GM21367 (cell line): ENCODE measurements around the gene TNIP3.

Source experiments
- ATAC-seq: cut with Tn5 transposase; IDR thresholded peaks from one replicate; pipeline ENCODE4 v1.9.1; 2021; ENCODE audit not compliant: unreplicated experiment

Gene TNIP3

DNA sequence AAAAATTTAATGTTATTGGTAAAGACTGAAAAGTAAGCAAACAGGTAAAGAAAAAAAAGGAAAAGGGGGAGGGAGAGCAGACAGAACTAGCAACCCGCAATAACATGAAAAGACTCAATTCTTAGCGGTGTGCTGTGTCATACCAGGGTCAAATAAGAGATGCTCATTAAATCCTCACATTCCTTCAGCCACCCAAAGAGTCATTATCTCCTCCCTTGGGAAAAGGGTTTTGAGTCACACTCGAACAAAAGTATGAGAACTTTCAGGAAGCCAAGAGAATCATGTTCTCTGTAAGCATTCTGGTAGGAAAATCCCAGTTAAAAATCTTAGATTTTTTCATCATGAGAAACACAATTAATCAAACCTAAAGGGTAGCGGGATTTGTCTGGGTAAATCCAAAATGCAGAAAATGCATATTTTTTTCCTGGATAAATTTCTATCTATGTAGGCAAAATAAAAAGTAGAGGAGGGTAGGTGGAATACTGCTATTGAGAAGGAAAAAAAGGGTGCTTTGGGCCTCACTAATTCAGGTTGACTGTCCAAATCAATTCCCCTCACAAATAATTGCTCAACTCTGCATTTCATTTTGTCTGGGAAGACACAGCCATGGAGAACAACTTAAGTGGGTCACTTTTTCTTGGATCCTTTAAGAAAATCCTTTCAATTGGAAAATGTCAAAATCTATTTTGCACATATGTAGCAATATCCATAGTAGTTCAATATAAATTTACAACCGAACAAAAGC, 23.2 kb downstream of the TNIP3 start:
- ATAC-seq = no peak

DNA sequence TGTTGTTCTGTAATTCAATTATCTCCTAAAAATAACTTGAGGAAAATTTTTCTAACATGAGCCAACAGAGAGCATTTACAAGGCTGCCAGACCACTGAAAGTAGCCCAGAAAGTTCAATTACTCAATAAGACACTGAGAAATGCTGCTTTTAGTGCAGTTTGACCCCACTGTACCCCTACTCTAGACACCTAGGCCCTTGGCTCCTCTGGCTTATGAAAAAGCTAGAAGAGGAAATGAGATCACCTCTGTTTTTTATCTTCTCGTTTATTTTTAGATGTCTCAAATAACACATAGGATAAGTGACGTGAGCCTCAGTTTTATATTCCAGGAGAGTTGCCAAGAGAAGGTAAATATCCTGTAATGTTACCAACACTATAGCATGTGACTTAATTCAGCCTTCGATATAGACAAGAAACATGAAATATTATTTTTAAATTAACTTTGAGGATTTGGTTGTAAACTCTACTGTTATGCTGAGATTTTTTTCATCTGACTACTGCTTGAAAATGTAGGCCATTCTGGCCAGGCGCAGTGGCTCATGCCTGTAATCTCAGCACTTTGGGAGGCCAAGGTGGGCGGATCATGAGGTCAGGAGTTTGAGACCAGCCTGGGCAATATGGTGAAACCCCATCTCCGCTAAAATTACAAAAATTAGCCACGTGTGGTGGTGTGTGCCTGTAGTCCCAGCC, 24.4 kb downstream of the TNIP3 start:
- peak; percentile 73 for ATAC-seq

DNA sequence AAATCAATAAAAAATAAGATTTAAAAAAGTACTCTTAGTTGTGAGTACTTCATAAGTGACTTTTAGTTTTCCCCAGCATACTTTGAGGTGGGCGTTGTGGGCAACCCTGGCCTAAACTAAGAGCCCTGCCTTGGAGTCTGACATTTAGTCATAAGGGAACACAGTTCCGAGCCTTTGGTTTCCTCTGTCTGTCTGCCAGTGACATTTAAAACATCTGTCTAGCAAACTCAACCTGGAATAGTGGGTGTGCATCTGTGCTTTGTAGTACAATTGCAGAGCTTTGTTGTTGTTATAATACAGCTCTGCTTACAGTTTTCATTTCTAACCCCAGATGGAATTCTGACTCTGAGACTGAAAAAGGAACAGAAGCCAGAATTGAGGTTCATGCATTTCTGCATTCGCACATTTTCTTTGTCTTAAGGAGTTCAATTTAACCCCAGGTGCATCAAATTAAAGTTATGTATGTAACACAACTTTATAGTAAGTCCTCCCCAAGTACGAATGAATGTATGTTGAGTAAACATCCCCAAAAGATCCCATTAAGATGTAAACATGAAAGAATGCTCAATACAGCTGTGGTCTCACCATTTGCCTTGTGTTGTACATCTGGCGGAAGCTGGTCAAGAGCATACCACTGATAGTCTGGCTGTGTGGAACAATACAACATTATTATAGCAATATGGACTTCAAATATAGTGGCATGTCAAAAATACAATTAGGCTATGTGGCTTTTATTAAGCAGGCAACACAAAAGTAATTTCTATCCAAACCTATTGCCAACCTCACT, 25.9 kb downstream of the TNIP3 start:
- ATAC-seq = no peak

DNA sequence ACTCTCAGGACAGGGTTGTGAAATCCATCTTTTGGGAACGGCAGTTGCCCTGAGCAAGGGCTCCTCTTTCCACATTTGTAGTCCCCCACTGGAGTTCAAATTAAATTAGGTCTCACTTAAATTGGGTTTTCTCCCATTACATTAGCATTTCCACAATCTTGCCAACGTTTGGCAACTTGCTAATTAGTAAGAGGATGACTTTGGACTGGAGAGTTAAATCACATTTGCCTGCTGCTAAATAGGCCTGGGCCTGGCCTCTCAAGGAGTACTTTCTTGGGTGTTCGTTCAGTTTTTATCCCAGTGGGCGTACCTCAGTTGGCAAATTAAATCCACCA, 33.8 kb downstream of the TNIP3 start:
- no peak for ATAC-seq

DNA sequence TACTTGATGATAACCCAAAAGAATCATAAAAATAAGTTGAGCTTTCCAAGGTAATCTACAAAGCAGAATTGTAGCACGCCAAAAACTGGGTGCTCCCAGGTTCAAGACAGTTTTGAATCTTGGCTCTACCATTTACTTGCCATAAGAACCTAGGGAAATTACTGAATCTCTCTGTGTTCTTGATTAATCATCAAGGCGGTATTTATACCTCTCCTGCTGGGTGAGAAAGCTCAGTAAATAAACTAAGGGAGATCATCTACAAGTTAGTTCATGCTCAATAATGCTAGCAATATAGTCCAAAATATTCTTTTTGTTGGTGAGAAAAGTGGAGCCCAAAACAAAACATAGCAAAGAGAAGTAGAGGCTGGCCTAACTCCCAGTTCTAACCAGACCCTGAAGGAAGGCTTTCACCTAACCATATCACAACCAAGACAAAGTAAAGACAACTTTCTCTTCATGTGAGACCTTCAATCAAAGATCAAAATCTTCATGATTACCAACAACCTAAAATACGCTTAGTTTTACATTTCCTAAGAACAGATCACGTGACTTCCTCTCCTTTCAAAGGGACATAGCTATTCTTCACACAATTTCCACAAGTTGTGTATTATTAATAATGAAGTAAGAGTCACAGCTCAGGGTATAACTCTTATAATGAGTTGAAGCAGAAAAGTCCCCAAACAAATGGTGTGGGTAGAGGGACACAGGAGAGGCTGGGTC, 34.4 kb downstream of the TNIP3 start:
- ATAC-seq = no peak

DNA sequence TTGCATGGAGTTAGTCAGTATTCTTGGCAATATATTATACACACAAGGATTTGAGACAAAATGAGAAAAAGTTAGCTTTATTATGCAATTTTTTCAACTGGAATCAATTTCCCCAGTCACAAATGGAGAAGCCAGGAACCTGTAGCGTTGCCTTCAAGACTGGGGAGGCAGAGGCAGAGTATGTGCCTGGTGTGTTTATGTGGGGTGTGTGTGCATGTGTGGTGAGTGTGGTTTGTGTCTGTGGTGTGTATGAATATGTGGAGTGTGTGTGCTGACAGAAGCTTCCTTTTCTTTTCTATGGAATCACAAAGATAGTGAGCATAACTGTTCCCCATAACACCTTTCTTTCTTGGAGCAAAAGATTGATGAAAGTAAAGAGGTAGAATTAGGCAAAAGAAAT, 37.0 kb downstream of the TNIP3 start:
- ATAC-seq = no peak

DNA sequence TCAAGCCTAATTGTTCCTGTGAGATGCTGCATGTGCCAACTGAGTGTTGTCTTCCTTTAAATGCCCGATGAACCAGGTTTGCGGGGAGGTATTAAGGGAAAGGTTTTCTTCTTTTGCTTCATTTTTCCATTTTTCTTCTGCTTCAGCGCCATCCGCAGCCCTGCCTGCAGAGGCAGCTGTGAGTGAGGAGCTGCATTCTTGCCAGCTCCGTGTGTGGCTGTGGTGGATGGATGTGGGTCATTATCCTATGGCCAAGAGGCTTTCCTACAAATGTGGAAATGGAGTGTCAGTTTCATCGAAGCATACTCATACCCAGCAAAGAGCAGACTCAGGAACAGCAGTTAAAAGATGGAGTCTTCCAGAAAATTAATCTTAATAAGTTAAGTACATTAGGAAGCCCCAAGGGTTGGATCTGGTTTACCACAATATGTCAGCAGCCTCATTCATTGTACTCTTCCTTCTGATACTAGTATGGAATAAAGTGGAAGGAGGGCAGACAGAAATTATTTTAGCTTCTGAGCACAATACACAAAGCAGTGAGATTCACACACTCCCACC, 37.6 kb downstream of the TNIP3 start:
- no peak for ATAC-seq

DNA sequence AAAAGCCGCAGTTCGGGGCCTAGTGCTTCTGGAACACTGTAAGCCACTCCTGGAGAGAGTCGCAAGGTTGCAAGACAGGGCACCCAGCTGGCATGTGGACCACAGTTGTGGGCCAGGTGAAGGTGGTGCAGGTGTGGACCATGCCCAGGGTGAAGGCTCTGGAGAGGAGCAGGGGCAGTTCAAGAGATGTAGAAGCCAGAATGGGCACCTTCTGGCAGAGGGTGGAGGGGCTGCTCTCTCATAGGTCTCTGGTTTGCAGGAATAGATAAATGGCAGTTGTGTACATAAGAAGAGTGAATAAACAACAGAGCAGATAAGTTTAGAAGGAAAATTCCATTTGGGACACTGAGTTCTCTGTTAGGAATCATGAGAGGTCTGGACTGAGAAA, 38.6 kb downstream of the TNIP3 start:
- no peak for ATAC-seq

DNA sequence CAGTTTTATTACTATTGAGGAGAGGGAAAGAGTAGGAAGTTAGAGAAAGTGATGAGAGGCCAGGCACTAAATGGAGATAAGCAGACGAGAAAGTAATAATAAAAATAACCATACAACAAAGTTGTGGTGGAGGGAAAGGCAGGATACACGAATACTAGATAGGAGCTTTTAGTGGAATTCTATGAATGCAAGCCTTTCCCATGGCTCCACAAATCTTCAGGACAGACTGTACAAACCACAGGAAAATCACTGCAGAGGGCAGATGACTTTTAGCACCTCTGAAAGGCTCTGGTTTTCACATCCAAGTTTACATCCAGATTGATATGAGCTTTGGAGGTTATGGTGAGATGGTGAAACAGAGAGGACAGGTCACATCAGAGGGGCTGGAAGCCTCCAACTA, 41.5 kb downstream of the TNIP3 start:
- ATAC-seq = no peak

DNA sequence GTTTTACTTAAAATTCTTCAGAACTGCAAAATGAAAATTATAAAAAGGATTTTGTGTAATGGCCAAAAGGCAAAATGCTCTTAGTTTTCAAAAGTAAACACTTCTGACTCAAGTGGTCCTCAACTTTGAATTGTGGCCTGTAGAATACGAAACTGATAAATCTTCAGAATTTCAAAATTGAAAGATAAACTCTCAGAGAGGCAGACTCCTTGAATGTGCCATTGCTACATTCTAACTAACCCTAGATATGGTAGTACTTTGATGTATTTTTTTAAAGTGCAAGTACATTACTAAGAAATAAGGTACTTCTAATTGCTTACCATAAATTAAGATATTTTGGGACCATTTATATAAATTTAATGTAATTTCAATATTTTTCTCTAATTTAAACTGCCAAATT, 44.4 kb downstream of the TNIP3 start:
- no peak for ATAC-seq

DNA sequence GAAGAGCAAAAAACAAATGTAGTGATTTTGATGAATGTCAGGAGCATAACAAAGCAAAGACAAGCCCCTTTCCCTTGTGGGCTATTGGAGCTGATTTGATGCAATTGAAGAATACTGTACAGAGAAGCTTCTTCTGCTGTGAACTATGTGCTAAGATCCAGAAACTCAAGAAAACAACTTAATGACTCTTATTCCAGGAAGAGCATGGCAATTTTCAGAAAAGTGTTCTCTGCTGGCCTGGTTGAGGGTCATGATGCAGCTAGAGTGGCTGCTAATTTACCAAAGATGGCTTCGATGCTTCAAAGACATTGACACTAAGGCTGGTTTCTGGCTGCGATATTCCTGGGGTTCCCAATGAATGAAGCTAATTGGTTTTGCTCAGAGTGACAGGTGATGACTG, 45.8 kb downstream of the TNIP3 start:
- ATAC-seq = no peak

DNA sequence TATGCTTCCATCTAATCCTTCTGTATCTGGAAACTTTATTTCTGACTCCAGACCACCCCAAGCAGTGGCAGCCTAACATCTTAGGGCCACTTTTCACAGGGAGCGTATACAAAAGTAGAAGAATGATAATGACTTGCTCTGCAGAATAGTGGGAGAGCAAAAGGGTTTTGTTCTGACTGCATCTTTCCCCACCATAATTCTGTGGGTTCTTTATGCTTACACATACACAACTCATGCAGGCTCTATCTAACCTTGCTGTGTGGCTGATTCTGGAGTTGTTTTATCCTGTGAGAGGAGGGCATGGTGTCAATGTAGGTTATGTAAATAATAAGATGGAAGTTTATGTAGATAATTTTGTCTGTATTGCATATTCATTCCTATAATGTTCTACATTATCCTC, 49.4 kb downstream of the TNIP3 start:
- ATAC-seq = no peak

DNA sequence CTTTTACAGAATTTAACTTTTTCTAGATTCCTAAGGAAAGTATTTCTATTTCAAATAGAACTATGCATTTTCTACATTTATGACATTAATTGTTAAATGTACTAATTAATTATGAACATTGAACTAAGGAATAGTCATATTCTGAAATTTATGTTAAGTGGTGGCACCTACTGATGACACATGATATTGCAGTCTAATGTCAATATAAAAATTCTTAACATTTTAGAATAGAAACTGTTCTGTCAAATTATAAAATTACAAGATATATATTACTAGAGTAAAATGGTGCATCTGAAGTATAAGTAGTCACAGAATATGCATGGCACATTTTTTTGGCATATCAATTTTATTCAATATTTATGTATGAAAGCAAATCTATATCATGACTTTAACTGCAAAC, 51.6 kb downstream of the TNIP3 start:
- no peak for ATAC-seq

DNA sequence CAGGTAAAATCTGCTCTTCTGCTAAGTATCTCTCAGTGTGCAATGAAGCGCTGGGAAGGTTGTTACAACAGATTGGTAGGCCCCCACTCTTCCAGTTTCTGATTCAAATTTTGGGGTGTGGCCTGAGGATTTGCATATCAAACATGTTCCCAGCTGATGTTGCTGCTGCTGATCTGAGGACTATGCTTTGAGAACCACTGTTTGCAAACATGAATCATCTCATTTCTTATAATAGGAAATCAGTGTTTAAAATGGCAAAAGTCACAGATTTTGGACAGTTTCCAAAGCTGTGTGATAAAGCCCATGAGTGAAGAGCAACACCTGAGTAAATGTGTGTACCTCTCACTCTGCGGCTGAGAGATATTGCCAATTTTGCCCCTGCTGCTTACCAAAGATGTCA, 55.6 kb downstream of the TNIP3 start:
- no peak for ATAC-seq

DNA sequence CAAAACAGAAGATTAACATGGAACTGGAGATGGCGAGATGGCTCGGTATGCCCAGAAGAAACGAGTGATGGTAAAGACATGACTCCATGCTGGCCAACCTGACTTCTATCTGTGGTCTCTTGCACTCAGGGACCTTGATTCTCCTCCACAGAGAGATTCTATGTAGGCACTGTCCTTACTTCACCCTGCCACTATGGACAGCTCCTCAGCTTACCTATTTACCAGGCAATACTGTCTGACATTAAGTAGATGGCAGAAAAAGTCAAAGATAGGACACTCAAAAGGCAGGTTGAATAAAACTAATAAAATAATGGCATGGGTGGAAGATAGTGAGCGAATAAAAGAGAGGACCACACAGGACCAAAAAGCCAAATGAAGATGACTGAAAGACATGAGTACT, 56.6 kb downstream of the TNIP3 start:
- ATAC-seq = no peak

DNA sequence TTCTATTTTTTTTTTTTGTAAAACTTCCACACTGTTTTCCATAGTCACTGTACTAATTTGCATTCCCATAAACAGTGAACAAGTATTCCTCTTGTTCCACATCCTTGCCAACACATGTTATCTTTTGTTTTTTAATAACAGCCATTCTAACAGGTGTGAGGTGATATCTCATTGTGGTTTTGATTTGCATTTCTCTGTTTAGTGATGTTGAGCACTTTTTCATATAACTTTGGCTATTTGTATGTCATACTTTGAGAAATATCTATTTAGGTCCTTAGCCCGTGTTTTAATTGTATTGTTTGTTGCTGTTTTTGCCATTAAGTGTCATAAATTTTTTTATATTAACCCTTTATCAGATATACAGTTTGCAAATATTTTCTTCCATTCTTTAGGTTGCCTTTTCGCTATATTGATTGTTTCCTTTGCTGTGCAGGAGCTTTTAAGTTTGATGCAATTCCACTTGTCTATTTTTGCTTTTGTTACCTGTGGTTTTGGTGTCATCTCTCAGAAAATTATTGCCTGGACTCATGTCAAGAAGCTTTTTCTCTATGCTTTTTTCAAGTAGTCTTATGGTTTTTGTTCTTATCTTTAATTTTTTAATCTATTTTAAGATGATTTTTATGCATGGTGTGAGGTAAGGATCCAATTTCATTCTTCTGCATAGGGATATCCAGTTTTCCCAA, 63.9 kb downstream of the TNIP3 start:
- ATAC-seq = no peak

DNA sequence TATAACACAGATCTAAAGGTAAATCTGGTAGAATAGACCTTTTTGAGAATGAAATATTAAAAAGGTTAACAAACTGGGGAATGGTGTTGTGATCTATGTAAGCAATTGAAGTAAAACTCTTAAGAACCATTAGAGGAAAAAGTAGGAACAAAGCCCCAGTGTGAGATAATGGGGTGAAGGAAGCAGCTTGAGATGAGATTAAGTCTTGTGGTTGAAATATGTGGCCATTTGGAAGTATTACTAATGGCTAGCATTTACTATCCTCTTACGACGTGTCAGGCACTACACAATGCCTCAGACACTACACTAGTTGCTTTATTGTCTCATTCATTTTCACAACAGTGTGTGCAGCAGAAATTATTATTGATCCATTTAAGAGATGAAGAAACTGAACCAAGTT, 65.9 kb downstream of the TNIP3 start:
- ATAC-seq = no peak

DNA sequence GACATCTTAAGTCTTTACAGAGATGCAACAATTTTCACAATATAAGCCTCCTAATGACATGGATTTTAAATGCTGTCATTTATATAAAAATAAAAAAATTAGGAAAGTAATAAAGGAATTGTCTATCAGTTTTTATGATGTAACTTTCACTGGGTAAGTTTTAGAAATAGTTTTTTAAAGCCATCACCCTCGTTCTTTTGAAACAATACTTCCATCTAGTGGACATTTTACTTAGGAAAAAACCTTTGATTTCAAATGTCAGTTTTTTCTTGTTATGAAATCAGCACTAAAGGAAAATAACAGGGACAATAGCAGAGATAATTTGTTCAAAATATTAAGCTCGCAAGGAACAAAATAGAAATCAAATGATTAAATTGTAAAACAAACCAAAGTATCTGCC, 67.5 kb downstream of the TNIP3 start:
- no peak for ATAC-seq

DNA sequence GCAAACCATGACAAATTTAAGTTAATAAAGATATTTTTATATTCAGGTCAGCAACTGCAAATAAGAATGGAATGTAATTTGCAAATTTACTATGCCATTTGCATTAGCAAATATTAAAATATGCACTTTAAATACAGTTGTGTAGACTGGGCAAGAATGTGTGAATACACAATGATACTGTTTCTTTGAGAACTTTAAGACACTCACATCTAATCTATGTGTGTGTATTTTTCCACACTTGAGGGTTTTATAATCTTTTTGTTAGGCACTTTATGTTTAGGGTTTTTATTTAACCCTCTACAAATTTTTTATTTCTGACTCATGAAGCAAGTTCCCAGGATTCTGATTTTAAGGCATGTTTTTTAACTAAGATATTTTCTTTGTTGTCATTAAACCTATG, 67.9 kb downstream of the TNIP3 start:
- ATAC-seq = no peak

DNA sequence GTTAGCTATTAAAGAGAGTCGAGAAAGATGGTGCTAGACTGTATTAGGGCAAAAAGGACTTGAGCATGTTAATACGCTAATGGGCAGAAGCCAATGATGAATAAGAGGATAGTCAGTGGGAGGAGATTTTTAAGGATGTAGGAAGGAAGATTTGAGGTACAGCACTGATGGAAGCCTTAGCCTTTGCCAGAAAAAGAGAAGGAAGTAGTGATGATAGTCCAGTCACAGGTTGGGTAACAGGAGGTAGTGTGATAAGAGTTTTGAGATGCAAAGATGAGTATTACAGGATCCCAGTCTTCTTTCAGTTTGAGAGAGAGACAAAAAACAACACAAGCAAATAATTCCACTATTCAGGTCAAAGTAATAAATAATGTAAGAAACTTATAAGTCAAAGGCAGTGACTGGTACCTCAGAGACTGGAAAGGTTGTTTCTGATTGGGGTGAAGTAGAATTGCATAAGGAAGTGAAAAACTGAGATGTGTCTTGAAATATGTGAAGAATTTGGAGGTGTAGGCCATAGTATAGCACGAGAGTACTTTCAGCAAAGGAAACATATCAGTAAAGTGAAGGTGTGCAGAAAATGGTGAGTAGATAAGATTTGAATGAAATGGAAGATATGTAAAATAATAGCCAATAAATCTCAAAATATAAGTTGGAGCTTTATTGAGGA, 69.7 kb downstream of the TNIP3 start:
- ATAC-seq = no peak
